NCI-H1417 (cell line): Measurements from ENCODE around the gene COL28A1.

Experiments
- DNase-seq, 3 experiments: peaks; one replicate each; lab custom pipeline; 2025; lab: John Stamatoyannopoulos, UW

The COL28A1 gene

DNA sequence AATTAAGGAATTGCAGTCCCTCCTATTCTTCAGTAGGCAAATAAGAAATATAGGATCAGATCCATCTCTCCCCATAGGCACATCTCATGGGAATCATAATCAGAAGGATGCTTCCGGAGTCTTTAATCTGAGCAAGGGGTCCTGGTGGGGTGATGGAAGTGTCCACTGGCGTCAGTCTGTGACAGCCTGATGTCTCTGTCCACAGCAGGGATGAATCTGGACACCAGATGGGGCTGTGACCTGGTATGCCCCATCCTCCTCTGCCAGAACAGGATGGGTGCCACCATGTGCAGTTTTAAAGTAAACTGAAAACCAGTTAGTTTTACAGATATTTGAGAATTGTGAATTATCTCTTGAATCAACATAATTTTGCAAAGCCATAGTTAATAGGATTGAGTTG is 204.7 kb downstream of the COL28A1 start:
- no peak for DNase-seq

DNA sequence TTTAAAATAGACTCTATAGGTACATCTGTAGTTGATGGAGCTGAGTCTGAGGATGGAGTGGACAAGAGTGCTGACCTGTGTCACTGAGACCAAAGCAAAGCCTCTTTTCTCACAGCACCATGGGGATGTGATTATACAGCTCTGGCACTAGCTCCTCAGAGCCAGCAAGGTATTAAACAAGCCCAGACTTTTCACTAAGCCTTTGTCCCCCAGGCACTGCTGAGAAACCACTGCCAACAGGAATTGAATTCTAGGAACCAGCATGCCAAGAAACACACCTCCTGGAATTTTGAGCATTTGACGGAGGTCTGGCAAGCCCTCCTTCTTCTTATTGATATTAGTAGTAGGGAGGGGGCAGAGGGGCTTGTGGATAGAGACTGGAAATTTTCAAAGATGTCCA is 206.3 kb downstream of the COL28A1 start:
- DNase-seq: no peak

DNA sequence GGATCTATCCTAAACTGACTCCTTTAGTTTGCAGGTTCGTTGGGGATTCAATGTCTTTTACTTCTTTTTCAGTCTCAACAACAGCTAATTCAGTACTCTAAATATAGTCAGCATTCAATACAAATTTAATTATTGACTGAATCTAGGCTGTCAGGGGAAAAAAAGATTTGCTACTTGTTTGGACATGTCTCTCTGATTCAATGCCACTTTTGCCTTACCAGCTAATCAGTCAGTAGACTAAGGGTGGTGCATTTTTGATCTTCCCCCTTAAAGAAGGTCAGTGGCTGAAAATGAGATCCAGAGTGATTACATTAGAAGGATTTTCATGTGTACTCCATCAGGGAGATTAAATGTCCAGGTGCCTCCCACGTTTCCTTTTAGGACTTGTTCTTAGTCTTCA is 208.2 kb downstream of the COL28A1 start:
- DNase-seq: no peak

DNA sequence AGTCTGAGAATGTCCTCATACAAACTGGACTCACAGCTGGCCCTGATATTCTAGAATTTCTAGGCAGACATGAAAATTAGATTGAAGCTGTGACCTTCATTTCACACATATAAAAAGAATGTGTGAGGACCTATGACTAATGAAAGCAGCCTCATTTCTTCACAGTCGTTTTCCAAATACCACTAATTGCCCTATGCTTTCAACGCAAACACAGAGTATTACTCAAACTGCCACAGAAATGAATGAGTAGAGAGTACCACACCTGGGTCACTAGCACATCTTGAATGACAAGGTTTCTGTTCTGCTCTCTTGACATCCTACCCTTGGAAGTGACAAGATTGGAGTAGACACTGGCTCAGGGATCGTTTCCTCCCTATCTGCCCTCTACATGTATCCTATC is 211.0 kb downstream of the COL28A1 start:
- DNase-seq: no peak

DNA sequence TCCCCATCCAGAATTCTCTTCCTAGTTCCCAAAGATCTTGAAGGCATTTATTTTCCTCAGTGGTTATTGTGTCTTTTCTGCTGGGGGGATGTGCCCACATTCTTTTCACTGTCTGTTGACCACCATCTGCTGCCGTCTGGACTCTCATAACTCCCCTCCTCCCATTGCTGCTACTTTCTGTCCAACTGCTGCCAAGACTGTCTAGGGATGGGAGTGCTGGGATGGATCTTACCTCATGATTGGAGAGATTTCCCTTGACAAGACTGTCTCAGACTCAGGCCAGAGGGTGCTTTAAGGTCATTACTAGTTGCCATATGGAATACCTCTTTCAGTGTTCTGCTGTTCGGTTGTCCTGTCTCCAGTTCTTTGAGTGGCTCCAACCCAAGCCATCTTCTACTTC is 211.8 kb downstream of the COL28A1 start:
- DNase-seq: no peak

DNA sequence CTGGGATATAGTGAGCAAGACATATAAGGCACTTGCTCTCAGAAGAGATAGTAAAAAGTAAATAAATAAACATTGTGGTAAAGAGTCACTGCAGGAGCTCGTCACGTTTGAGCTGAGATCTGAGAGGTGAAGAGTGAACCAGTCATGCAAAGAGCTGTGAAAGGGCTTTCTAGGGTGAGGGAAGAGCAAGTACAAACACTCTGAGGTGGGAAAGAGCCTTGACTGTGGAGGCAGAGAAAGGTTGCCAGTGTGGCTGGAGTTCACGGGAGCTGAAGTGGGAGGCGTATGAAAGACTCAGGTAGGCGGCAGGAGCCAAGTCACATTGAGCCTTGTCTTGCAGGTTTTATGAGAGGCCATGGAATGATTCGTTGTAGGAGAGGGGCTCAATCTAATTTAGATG is 212.3 kb downstream of the COL28A1 start:
- peak in 2 of 3 experiments; percentile 41 to 93 for DNase-seq

DNA sequence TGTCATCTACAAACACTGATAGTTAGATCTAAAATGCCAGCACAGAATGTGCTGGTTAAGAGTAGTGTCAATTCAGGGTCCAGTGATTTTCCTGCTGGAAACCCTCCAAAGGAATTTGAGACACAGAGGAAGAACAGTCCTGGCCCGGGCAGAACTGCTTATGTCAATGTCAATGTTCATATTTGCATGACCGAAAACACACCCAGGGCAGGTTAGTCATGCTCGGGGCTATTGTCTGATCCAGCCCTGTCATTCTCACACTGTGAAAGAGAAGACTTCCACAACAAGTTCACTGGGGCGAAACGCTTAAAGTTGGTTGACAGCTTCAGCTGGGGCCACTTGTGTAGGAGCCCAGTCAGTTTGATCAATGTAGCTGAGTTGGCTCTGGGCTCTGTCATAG is 214.0 kb downstream of the COL28A1 start:
- DNase-seq: peak in 1 of 3 experiments; percentile 42

DNA sequence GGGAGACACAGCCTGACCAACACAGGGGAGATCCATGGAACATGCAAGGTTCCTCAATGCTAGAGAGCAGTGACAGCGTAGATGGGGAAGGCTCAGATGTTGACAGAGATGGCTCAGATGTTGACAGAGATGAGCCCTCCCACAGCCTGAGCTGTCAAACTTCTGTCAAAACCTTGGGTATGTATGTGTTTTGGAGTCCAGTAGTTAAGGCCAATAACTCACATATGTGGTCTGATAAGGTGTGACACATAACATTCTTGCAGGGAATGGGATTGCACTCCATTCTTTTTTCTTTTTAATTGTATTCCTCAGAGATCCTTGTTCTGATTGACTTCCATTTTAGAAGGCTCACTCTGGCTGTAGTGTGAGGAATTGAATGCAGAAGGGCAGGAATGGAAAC is 217.1 kb downstream of the COL28A1 start:
- DNase-seq: no peak

DNA sequence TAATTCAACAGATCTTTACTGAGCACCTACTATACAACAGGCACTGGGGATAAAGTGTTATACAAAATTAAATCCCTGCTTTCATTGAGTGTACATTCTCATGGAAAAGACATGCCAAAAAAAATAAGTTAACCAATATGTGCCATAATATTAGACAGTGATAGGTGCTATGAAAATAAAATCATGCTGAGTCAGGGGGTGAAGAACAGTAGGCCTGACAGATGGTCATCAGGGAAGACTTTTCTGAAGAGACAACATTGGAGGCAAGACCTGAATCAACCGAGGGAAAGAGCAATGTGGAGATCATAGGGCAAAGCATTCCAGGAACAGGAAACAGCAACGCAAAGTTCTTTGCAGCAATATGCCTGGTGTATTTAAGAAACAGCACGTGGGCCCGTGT is 217.8 kb downstream of the COL28A1 start:
- no peak for DNase-seq

DNA sequence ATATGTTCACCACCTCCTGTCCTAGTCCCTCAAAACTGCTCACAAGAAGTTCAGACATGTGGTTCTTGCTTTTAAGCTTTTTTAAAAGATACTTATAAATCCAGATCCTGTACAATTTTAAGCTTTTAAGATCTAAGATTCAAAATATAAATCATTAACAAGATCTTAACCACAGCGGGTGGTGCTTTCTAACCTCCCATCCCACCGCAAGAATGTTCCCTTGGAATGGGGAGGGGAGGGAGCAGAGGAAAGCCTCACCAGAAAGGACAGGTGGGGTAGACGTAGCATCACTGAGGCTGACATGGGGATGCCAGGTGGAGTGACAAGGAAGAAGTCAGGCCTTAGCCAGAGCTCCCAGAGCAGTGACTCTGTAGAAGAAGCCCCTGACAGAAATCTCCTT is 219.8 kb downstream of the COL28A1 start:
- no peak for DNase-seq

DNA sequence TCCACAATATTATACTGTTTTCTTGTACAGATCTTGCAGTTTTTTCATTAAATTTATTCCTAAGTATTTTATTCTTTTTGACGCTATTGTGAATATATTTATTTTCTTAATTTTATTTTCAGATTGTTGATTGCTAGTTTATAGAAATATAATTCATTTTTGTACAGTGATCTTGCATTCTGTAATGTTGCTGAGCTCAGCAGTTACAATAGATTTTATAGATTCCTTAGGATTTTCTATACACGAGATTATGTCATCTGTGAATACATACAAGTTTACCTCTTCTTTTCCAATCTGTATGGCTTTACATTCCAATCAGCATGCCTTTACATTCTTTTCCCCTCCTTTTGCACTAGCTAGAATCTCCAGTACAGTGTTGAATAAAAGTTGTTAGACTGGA is 223.3 kb downstream of the COL28A1 start:
- no peak for DNase-seq

DNA sequence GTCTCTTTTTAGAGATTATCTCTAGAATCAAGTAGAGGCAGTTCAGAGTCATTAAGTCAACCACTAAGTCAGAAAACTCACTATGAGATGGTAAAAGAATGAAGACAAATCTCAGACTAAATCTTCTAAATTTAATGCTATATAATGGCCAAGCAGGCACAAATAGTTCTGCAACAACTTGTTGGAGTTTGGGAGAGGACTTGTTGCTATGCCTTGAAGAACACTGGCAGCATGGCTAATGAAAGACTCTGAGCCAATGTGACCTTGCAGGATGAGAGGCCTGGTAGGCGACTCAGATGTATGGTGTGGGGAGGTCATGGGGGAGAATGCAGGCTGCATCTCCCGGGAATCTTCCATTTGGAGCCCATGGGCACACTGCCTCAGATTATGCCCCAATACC is 224.7 kb downstream of the COL28A1 start:
- DNase-seq: no peak

DNA sequence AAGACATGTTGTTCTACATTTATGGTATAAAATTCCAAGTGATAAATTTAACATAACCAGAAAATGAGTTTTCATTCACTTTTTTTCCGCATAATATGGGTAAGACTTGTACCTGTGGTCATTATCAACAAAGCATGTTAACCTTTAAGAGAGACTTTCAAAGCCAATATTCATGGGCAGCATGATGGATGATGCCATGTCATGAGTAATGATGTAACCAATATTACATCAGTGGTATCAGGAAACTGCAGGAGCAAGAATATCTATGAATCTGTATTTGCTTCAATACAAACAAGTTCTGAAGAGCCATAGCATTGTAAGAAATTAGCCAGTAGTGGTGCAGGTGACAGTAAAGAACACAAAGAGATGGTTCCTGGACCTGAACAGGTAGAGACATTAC is 226.5 kb downstream of the COL28A1 start:
- DNase-seq: no peak
